H9 (cell line): ENCODE data around the gene CLBA1. TPM values are rescaled to one million over a fixed set of nuclear protein-coding genes. Genes with fewer than 3 reads are reported as not detected.

ENCODE experiments used
- DNase-seq: peaks from one replicate; pipeline ENCODE4 v3.0.0-alpha.2; 2017
- H2AFZ ChIP-seq: one replicate; pipeline ENCODE4 v1.6.1; 2013; ENCODE audit warnings: mild to moderate bottlenecking, low read length, control low read depth, moderate library complexity
- H2AK5ac ChIP-seq: 2 replicates; pipeline ENCODE4 v1.6.1; 2013; ENCODE audit warnings: low read length, control low read depth, mixed read lengths; ENCODE audit not compliant: insufficient read length
- H2BK120ac ChIP-seq: one replicate; pipeline ENCODE4 v1.6.1; 2013; ENCODE audit warnings: low read depth, mild to moderate bottlenecking, low read length, control low read depth, inconsistent platforms; ENCODE audit not compliant: poor library complexity, severe bottlenecking
- H2BK12ac ChIP-seq: 2 replicates; pipeline ENCODE4 v1.6.1; 2013; ENCODE audit warnings: low read length, control low read depth, mixed read lengths, low read depth; ENCODE audit not compliant: insufficient read length
- H2BK15ac ChIP-seq: 2 replicates; pipeline ENCODE4 v1.6.1; 2013; ENCODE audit warnings: low read depth, low read length, control low read depth
- H2BK20ac ChIP-seq: one replicate; pipeline ENCODE4 v1.6.1; 2013; ENCODE audit warnings: low read depth, mild to moderate bottlenecking, low read length, control low read depth, inconsistent platforms; ENCODE audit not compliant: poor library complexity, severe bottlenecking
- H2BK5ac ChIP-seq: 2 replicates; pipeline ENCODE4 v1.6.1; 2013; ENCODE audit warnings: low read length, control low read depth, mixed read lengths; ENCODE audit not compliant: insufficient read length
- H3K14ac ChIP-seq: 2 replicates; pipeline ENCODE4 v1.6.1; 2013; ENCODE audit warnings: low read length, control low read depth; ENCODE audit not compliant: insufficient read depth
- H3K18ac ChIP-seq: 2 replicates; pipeline ENCODE4 v1.6.1; 2013; ENCODE audit warnings: low read depth, mild to moderate bottlenecking, mixed read lengths, low read length, control low read depth; ENCODE audit not compliant: insufficient read length
- H3K23ac ChIP-seq: 2 replicates; pipeline ENCODE4 v1.6.1; 2013; ENCODE audit warnings: low read length, control low read depth, mixed read lengths, low read depth; ENCODE audit not compliant: insufficient read length
- H3K23me2 ChIP-seq: 2 replicates; pipeline ENCODE4 v1.6.1; 2013; ENCODE audit warnings: low read depth, mild to moderate bottlenecking, mixed read lengths, low read length, control low read depth; ENCODE audit not compliant: insufficient read length, poor library complexity, severe bottlenecking
- H3K27ac ChIP-seq: 2 replicates; pipeline ENCODE4 v1.5.1; 2013; ENCODE audit warnings: low read length, control low read depth, mixed read lengths, low read depth; ENCODE audit not compliant: insufficient read length
- H3K27me3 ChIP-seq: 2 replicates; pipeline ENCODE4 v1.6.1; 2013; ENCODE audit warnings: low read length, control low read depth, inconsistent platforms; ENCODE audit not compliant: insufficient read depth
- H3K4ac ChIP-seq: 2 replicates; pipeline ENCODE4 v1.6.1; 2013; ENCODE audit warnings: low read depth, mild to moderate bottlenecking, control low read depth, inconsistent platforms, low read length, moderate library complexity
- H3K4me1 ChIP-seq: 2 replicates; pipeline ENCODE4 v1.6.1; 2013; ENCODE audit warnings: low read length, control low read depth, inconsistent platforms; ENCODE audit not compliant: insufficient read depth
- H3K4me2 ChIP-seq: 2 replicates; pipeline ENCODE4 v1.6.1; 2013; ENCODE audit warnings: low read length, control low read depth, mixed read lengths; ENCODE audit not compliant: insufficient read length, insufficient read depth
- H3K56ac ChIP-seq: 2 replicates; pipeline ENCODE4 v1.6.1; 2013; ENCODE audit warnings: low read depth, mild to moderate bottlenecking, mixed read lengths, low read length, control low read depth; ENCODE audit not compliant: insufficient read length
- H3K79me1 ChIP-seq: 2 replicates; pipeline ENCODE4 v1.6.1; 2013; ENCODE audit warnings: low read depth, mild to moderate bottlenecking, moderate library complexity, low read length, control low read depth, inconsistent platforms; ENCODE audit not compliant: insufficient read depth, poor library complexity, severe bottlenecking
- H3K79me2 ChIP-seq: 2 replicates; pipeline ENCODE4 v1.6.1; 2013; ENCODE audit warnings: low read length, control low read depth, inconsistent platforms; ENCODE audit not compliant: insufficient read depth
- H3K9ac ChIP-seq: 2 replicates; pipeline ENCODE4 v1.6.1; 2013; ENCODE audit warnings: low read length, control low read depth, mixed read lengths; ENCODE audit not compliant: insufficient read length; ENCODE audit errors: extremely low read depth
- H3K9me3 ChIP-seq: one replicate; pipeline ENCODE4 v1.6.1; 2013; ENCODE audit warnings: low read depth, low read length, inconsistent platforms; ENCODE audit not compliant: control insufficient read depth
- H3T11ph ChIP-seq: one replicate; pipeline ENCODE4 v1.6.1; 2013; ENCODE audit warnings: mild to moderate bottlenecking, low read length, control low read depth, inconsistent platforms
- H4K20me1 ChIP-seq: one replicate; pipeline ENCODE4 v1.6.1; 2013; ENCODE audit not compliant: control insufficient read depth, insufficient read length, insufficient read depth
- H4K5ac ChIP-seq: 2 replicates; pipeline ENCODE4 v1.6.1; 2013; ENCODE audit warnings: low read depth, mild to moderate bottlenecking, mixed read lengths, low read length, control low read depth; ENCODE audit not compliant: insufficient read length
- H4K8ac ChIP-seq: replicated peaks from 2 replicates; pipeline ENCODE4 v1.6.1; 2013; ENCODE audit warnings: low read length, control low read depth, mixed read lengths, low read depth; ENCODE audit not compliant: insufficient read length
- H4K91ac ChIP-seq: 2 replicates; pipeline ENCODE4 v1.6.1; 2013; ENCODE audit warnings: low read depth, mild to moderate bottlenecking, moderate library complexity, mixed read lengths, low read length, control low read depth; ENCODE audit not compliant: insufficient read length
- H3K27ac Mint-ChIP-seq, 3 experiments: 2 replicates in 2 of 3; 3 replicates in 1 of 3; pipeline ENCODE4 v1.8.0; 2020 to 2021; ENCODE audit warnings: mixed read lengths in 3 of 3, mild to moderate bottlenecking in 1 of 3, moderate library complexity in 1 of 3
- H3K27me3 Mint-ChIP-seq: 2 replicates; pipeline ENCODE4 v1.8.0; 2021; ENCODE audit warnings: low read depth, mild to moderate bottlenecking, moderate library complexity, mixed read lengths
- H3K36me3 Mint-ChIP-seq, 3 experiments: 2 replicates in 2 of 3; 3 replicates in 1 of 3; pipeline ENCODE4 v1.8.0; 2020 to 2021; ENCODE audit warnings: low read depth in 3 of 3, mixed read lengths in 3 of 3; ENCODE audit not compliant: insufficient read depth in 1 of 3
- H3K4me1 Mint-ChIP-seq, 2 experiments: 2 replicates each; pipeline ENCODE4 v1.8.0; 2020; ENCODE audit warnings: mixed read lengths in 2 of 2
- H3K4me3 Mint-ChIP-seq, 2 experiments: 2 replicates in 1 of 2; 3 replicates in 1 of 2; pipeline ENCODE4 v1.8.0; 2020 to 2021; ENCODE audit warnings: mild to moderate bottlenecking in 2 of 2, mixed read lengths in 2 of 2, moderate library complexity in 1 of 2
- H3K9me3 Mint-ChIP-seq, 2 experiments: 2 replicates in 1 of 2; 3 replicates in 1 of 2; pipeline ENCODE4 v1.8.0; 2020; ENCODE audit warnings: mild to moderate bottlenecking in 2 of 2, mixed read lengths in 2 of 2, moderate library complexity in 1 of 2
- WGBS: extraction: QIAGEN DNeasy Blood & Tissue Kit; methylation state at CpG from one replicate; pipeline ENCODE4 v1.1.7; 2013; ENCODE audit warnings: missing lambda C conversion rate, low lambda C conversion rate, mixed read lengths; ENCODE audit not compliant: insufficient read length; ENCODE audit errors: extremely low coverage; 5-methylcytosine and 5-hydroxymethylcytosine counted together
- total RNA-seq: library from RNA; stranded (reverse); gene quantifications from 2 replicates; pipeline ENCODE4 v1.2.1, GENCODE V29; 2021
- TF ChIP-seq, protein P1 (sequence below): fragments of 200-600 bp; sonication (generic); conservative IDR thresholded peaks from 3 replicates; pipeline ENCODE4 v1.8.0; 2021; ENCODE audit warnings: antibody characterized with exemption, mild to moderate bottlenecking

CLBA1 gene
- total RNA-seq, 1 experiment from 2014 or later, result 2.4 TPM

DNA sequence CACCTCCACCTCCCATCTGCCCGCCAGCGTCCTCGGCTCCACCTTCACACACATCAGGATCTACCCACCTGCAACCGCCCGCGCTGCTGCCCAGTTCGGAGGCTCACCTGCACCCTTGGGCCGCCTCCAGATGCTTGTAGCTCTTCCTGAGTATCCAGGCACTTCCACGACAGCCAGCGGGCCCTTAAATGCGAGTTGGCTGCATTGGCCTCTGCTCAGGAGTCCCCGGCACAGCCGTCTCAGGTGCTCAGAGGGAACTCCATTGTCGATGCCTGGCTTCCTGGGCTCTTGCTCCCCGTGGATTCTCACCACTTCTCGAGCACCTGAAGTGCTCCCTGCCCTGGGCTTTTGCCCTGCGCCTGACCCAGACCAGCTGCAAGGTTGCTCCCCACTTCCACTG is 57.2 kb downstream of the CLBA1 start:
- H4K5ac ChIP-seq, result no peak overlapping the region
- H3K56ac ChIP-seq, result no peak overlapping the region
- no peak overlapping the region for H3K4ac ChIP-seq
- no peak overlapping the region for H3K23ac ChIP-seq
- H2AK5ac ChIP-seq, result no peak overlapping the region
- no peaks in the 10 kb centered on the region for H3K79me1 ChIP-seq
- H4K91ac ChIP-seq, result no peak overlapping the region
- no peak overlapping the region for H3T11ph ChIP-seq
- no peaks in the 10 kb centered on the region for H3K79me2 ChIP-seq
- peaks cover 42% of the 10 kb centered on the region for H3K27me3 Mint-ChIP-seq
- H2BK120ac ChIP-seq, result no peak overlapping the region
- H3K9ac ChIP-seq, result no peak overlapping the region
- no peaks in the 10 kb centered on the region for H3K36me3 Mint-ChIP-seq
- no peak overlapping the region for H2BK15ac ChIP-seq
- no peak overlapping the region for H3K4me3 Mint-ChIP-seq
- H3K27ac Mint-ChIP-seq, result no peak overlapping the region
- no peak overlapping the region for H3K14ac ChIP-seq
- H3K27ac ChIP-seq, result no peak overlapping the region
- no peak overlapping the region for H2AFZ ChIP-seq
- no peak overlapping the region for H3K4me2 ChIP-seq
- no peak overlapping the region for H3K18ac ChIP-seq
- H3K4me1 Mint-ChIP-seq, result peaks cover 6 to 15% of the 10 kb centered on the region in 2 experiments
- no peaks in the 10 kb centered on the region for H3K23me2 ChIP-seq
- no peak for DNase-seq
- H3K9me3 ChIP-seq, result no peaks in the 10 kb centered on the region
- H2BK20ac ChIP-seq, result no peak overlapping the region
- TF ChIP-seq, protein P1, sequence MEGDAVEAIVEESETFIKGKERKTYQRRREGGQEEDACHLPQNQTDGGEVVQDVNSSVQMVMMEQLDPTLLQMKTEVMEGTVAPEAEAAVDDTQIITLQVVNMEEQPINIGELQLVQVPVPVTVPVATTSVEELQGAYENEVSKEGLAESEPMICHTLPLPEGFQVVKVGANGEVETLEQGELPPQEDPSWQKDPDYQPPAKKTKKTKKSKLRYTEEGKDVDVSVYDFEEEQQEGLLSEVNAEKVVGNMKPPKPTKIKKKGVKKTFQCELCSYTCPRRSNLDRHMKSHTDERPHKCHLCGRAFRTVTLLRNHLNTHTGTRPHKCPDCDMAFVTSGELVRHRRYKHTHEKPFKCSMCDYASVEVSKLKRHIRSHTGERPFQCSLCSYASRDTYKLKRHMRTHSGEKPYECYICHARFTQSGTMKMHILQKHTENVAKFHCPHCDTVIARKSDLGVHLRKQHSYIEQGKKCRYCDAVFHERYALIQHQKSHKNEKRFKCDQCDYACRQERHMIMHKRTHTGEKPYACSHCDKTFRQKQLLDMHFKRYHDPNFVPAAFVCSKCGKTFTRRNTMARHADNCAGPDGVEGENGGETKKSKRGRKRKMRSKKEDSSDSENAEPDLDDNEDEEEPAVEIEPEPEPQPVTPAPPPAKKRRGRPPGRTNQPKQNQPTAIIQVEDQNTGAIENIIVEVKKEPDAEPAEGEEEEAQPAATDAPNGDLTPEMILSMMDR, result no peak
- no peak overlapping the region for H2BK12ac ChIP-seq
- WGBS, result no CpG with 5 or more reads among the region's 17 CpGs
- no peak overlapping the region for H2BK5ac ChIP-seq
- H3K4me1 ChIP-seq, result no peaks in the 10 kb centered on the region
- H4K8ac ChIP-seq, result no peak overlapping the region
- no peaks in the 10 kb centered on the region for H4K20me1 ChIP-seq
- H3K9me3 Mint-ChIP-seq, result no peaks in the 10 kb centered on the region
- no peaks in the 10 kb centered on the region for H3K27me3 ChIP-seq
